Stimulated activated naive CD8-positive, alpha-beta T cell treated with anti-CD3 and anti-CD28 coated beads, Interleukin-15, Interleukin-2, amounts not matched to agents 100 ng/mL and 50 ng/mL, for 24 hours (primary cell): ENCODE measurements around the gene TMEM184C.

Experiments
- H3K27ac Mint-ChIP-seq: one replicate; pipeline ENCODE4 v1.8.0; 2021; ENCODE audit warnings: mild to moderate bottlenecking, mixed read lengths
- H3K27me3 Mint-ChIP-seq: one replicate; pipeline ENCODE4 v1.8.0; 2021; ENCODE audit warnings: mixed read lengths
- H3K36me3 Mint-ChIP-seq: one replicate; pipeline ENCODE4 v1.8.0; 2021; ENCODE audit warnings: low read depth, mixed read lengths
- H3K4me1 Mint-ChIP-seq: one replicate; pipeline ENCODE4 v1.8.0; 2021; ENCODE audit warnings: low read depth, mixed read lengths
- H3K4me3 Mint-ChIP-seq: one replicate; pipeline ENCODE4 v1.8.0; 2021; ENCODE audit warnings: mild to moderate bottlenecking, mixed read lengths
- H3K9me3 Mint-ChIP-seq: one replicate; pipeline ENCODE4 v1.8.0; 2021; ENCODE audit warnings: mixed read lengths

The TMEM184C gene

GRCh38 chr4:147707892-147708672, 90.9 kb downstream of the TMEM184C start:
- no peaks in the 10 kb centered on the region for H3K27me3 Mint-ChIP-seq
- no peaks in the 10 kb centered on the region for H3K36me3 Mint-ChIP-seq
- H3K27ac Mint-ChIP-seq = no peak overlapping the region
- H3K4me1 Mint-ChIP-seq = no peaks in the 10 kb centered on the region
- H3K4me3 Mint-ChIP-seq = no peak overlapping the region
- H3K9me3 Mint-ChIP-seq = no peaks in the 10 kb centered on the region

- no peaks in the 10 kb centered on the region for H3K27me3 Mint-ChIP-seq
- no peak overlapping the region for H3K4me3 Mint-ChIP-seq
- H3K36me3 Mint-ChIP-seq = no peaks in the 10 kb centered on the region
- no peak overlapping the region for H3K27ac Mint-ChIP-seq
- no peaks in the 10 kb centered on the region for H3K9me3 Mint-ChIP-seq
- no peaks in the 10 kb centered on the region for H3K4me1 Mint-ChIP-seq
Observed at GRCh38 chr4:147709999-147710398, 92.8 kb downstream of the TMEM184C start.

DNA sequence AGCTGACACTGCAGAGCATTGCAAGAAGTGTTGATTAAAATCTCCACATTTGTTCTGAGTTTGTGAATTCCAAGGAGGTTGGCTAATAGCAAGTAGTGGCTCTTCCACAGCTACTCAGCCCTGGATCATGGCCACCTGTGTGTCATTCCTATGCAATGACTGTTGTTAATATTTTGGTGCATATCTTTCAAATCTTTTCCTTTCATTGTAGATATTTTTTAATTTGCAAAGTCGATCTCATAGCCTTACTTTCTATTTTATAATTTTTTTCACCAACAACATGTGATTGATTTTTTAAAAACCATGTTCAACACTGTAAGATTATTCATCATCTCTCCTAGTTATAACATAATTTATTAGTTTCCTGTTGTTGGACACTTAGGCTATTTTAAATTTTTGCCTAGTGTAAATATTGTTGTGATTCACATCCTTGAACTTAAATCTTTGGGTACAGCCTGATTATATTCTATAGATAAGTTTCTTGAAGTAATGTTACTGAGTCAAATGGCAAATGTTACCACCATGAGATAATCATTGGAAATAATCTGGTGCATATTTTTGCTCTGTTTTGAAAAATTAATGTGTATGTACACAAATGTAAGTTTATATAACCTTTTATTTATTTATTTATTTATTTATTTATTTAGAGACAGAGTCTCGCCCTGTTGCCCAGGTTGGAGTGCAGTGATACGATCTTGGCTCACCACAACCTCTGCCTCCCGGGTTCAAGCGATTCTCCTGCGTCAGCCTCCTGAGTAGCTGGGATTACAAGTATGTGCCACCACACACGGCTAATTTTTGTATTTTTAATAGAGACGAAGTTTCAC, 97.6 kb downstream of the TMEM184C start:
- peaks cover 9% of the 10 kb centered on the region for H3K27me3 Mint-ChIP-seq
- no peaks in the 10 kb centered on the region for H3K9me3 Mint-ChIP-seq
- no peak overlapping the region for H3K27ac Mint-ChIP-seq
- H3K36me3 Mint-ChIP-seq = no peaks in the 10 kb centered on the region
- no peak overlapping the region for H3K4me3 Mint-ChIP-seq
- peaks cover 3% of the 10 kb centered on the region for H3K4me1 Mint-ChIP-seq

GRCh38 chr4:147717878-147718277, 100.7 kb downstream of the TMEM184C start:
- Mint-ChIP-seq H3K27ac (no peak overlapping the region), H3K9me3 (no peaks in the 10 kb centered on the region), H3K27me3 (peaks cover 12% of the 10 kb centered on the region), H3K4me1 (peaks cover 3% of the 10 kb centered on the region), H3K36me3 (no peaks in the 10 kb centered on the region), H3K4me3 (no peak overlapping the region)
